Endothelial cell (in vitro differentiated cells): ENCODE results near the gene SLC38A9. TPM values are rescaled to one million over a fixed set of nuclear protein-coding genes. Genes with fewer than 3 reads are reported as not detected.

ENCODE experiments used
- DNase-seq: peaks from one replicate; pipeline ENCODE4 v3.0.0; 2021; ENCODE audit warnings: low spot score
- H3K27ac Mint-ChIP-seq: one replicate; pipeline ENCODE4 v1.8.0; 2021; ENCODE audit warnings: mixed read lengths, inconsistent platforms; ENCODE audit not compliant: unreplicated experiment
- H3K27me3 Mint-ChIP-seq: one replicate; pipeline ENCODE4 v1.8.0; 2021; ENCODE audit warnings: mild to moderate bottlenecking, moderate library complexity, mixed read lengths, inconsistent platforms; ENCODE audit not compliant: unreplicated experiment
- H3K36me3 Mint-ChIP-seq: one replicate; pipeline ENCODE4 v1.8.0; 2021; ENCODE audit warnings: mild to moderate bottlenecking, low read depth, mixed read lengths, inconsistent platforms; ENCODE audit not compliant: unreplicated experiment
- H3K4me1 Mint-ChIP-seq: one replicate; pipeline ENCODE4 v1.8.0; 2021; ENCODE audit warnings: mild to moderate bottlenecking, mixed read lengths, inconsistent platforms; ENCODE audit not compliant: unreplicated experiment
- H3K4me3 Mint-ChIP-seq: one replicate; pipeline ENCODE4 v1.8.0; 2021; ENCODE audit warnings: mild to moderate bottlenecking, mixed read lengths, inconsistent platforms; ENCODE audit not compliant: unreplicated experiment
- H3K9me3 Mint-ChIP-seq: one replicate; pipeline ENCODE4 v1.8.0; 2021; ENCODE audit warnings: mixed read lengths, inconsistent platforms; ENCODE audit not compliant: unreplicated experiment
- CTCF ChIP-seq: fragments of 200-600 bp; sonication (generic); IDR thresholded peaks from one replicate; pipeline ENCODE4 v1.5.0; 2021; ENCODE audit warnings: antibody characterized with exemption; ENCODE audit not compliant: unreplicated experiment
- total RNA-seq: library from RNA; stranded (reverse); fragmentation: NEBNext Ultra II Directional; extraction: Animal tissue kit (Norgen Biotek cat#: 25700); gene quantifications from one replicate; pipeline ENCODE4 v1.2.1, GENCODE V29; 2021; ENCODE audit not compliant: unreplicated experiment

Gene SLC38A9
- total RNA-seq, 1 donor from 2014 or later, result 45.5 TPM

GRCh38 chr5:55625913-55626312 is 86.2 kb downstream of the SLC38A9 start:
- no peak overlapping the region for H3K4me3 Mint-ChIP-seq

GRCh38 chr5:55625589-55625909 is 86.6 kb downstream of the SLC38A9 start:
- Mint-ChIP-seq H3K27ac (no peak overlapping the region), H3K4me3 (no peak overlapping the region)

More at GRCh38 chr5:55625913-55626312, 86.2 kb downstream of the SLC38A9 start:
- no peak for TF ChIP-seq CTCF
- Mint-ChIP-seq H3K9me3 (no peaks in the 10 kb centered on the region), H3K27me3 (no peaks in the 10 kb centered on the region), H3K27ac (no peak overlapping the region), H3K36me3 (peaks cover 4% of the 10 kb centered on the region), H3K4me1 (peaks cover 3% of the 10 kb centered on the region)
- no peak for DNase-seq

GRCh38 chr5:55624841-55625588 is 87.1 kb downstream of the SLC38A9 start:
- DNase-seq, result no peak
- no peaks in the 10 kb centered on the region for H3K9me3 Mint-ChIP-seq
- H3K4me3 Mint-ChIP-seq, result no peak overlapping the region
- H3K36me3 Mint-ChIP-seq, result peaks cover 4% of the 10 kb centered on the region
- H3K27me3 Mint-ChIP-seq, result no peaks in the 10 kb centered on the region
- H3K4me1 Mint-ChIP-seq, result peaks cover 3% of the 10 kb centered on the region
- no peak for TF ChIP-seq CTCF
- H3K27ac Mint-ChIP-seq, result no peak overlapping the region

More at GRCh38 chr5:55625589-55625909, 86.6 kb downstream of the SLC38A9 start:
- Mint-ChIP-seq H3K36me3 (peaks cover 4% of the 10 kb centered on the region), H3K9me3 (no peaks in the 10 kb centered on the region), H3K4me1 (peaks cover 3% of the 10 kb centered on the region), H3K27me3 (no peaks in the 10 kb centered on the region)
- DNase-seq, result no peak
- TF ChIP-seq CTCF, result no peak

- Mint-ChIP-seq H3K27ac (no peak overlapping the region), H3K4me3 (no peak overlapping the region), H3K27me3 (peaks cover 3% of the 10 kb centered on the region), H3K4me1 (peaks cover 3% of the 10 kb centered on the region), H3K36me3 (peaks cover 4% of the 10 kb centered on the region), H3K9me3 (no peaks in the 10 kb centered on the region)
- TF ChIP-seq CTCF, result no peak
- no peak for DNase-seq
These were observed 88.3 kb downstream of the SLC38A9 start for GRCh38 chr5:55623789-55624188.

DNA sequence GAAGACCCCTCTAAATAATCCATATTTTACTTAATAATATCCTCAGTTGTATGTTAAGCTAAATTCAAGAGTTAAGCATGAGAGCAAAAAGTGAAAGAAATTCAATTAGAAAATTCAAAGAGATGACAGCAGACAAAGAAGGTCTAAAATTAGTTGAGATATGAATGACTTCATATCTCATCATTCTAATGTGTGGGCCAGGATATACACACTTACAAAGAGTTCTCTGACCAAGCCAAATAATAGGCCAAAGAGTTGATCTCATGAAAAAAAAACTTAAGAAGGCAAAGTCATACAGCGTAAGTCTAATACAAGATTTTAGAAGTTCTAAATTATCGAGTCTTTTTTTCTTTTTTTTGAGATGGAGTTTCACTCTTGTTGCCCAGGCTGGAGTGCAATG is 89.7 kb downstream of the SLC38A9 start:
- Mint-ChIP-seq H3K27ac (no peak overlapping the region), H3K27me3 (peaks cover 3% of the 10 kb centered on the region), H3K4me1 (peaks cover 3% of the 10 kb centered on the region), H3K9me3 (no peaks in the 10 kb centered on the region), H3K36me3 (peaks cover 4% of the 10 kb centered on the region), H3K4me3 (no peak overlapping the region)
- no peak for TF ChIP-seq CTCF
- no peak for DNase-seq
